H9 (cell line): ENCODE data around the gene ACKR3. TPM values are rescaled to one million over a fixed set of nuclear protein-coding genes. Genes with fewer than 3 reads are reported as not detected.

Experiments
- DNase-seq: peaks from one replicate; pipeline ENCODE4 v3.0.0-alpha.2; 2017
- H2AFZ ChIP-seq: one replicate; pipeline ENCODE4 v1.6.1; 2013; ENCODE audit warnings: mild to moderate bottlenecking, low read length, control low read depth, moderate library complexity
- H2AK5ac ChIP-seq: 2 replicates; pipeline ENCODE4 v1.6.1; 2013; ENCODE audit warnings: low read length, control low read depth, mixed read lengths; ENCODE audit not compliant: insufficient read length
- H2BK120ac ChIP-seq: one replicate; pipeline ENCODE4 v1.6.1; 2013; ENCODE audit warnings: low read depth, mild to moderate bottlenecking, low read length, control low read depth, inconsistent platforms; ENCODE audit not compliant: poor library complexity, severe bottlenecking
- H2BK12ac ChIP-seq: 2 replicates; pipeline ENCODE4 v1.6.1; 2013; ENCODE audit warnings: low read length, control low read depth, mixed read lengths, low read depth; ENCODE audit not compliant: insufficient read length
- H2BK15ac ChIP-seq: 2 replicates; pipeline ENCODE4 v1.6.1; 2013; ENCODE audit warnings: low read depth, low read length, control low read depth
- H2BK20ac ChIP-seq: one replicate; pipeline ENCODE4 v1.6.1; 2013; ENCODE audit warnings: low read depth, mild to moderate bottlenecking, low read length, control low read depth, inconsistent platforms; ENCODE audit not compliant: poor library complexity, severe bottlenecking
- H2BK5ac ChIP-seq: 2 replicates; pipeline ENCODE4 v1.6.1; 2013; ENCODE audit warnings: low read length, control low read depth, mixed read lengths; ENCODE audit not compliant: insufficient read length
- H3K14ac ChIP-seq: 2 replicates; pipeline ENCODE4 v1.6.1; 2013; ENCODE audit warnings: low read length, control low read depth; ENCODE audit not compliant: insufficient read depth
- H3K18ac ChIP-seq: 2 replicates; pipeline ENCODE4 v1.6.1; 2013; ENCODE audit warnings: low read depth, mild to moderate bottlenecking, mixed read lengths, low read length, control low read depth; ENCODE audit not compliant: insufficient read length
- H3K23ac ChIP-seq: 2 replicates; pipeline ENCODE4 v1.6.1; 2013; ENCODE audit warnings: low read length, control low read depth, mixed read lengths, low read depth; ENCODE audit not compliant: insufficient read length
- H3K23me2 ChIP-seq: 2 replicates; pipeline ENCODE4 v1.6.1; 2013; ENCODE audit warnings: low read depth, mild to moderate bottlenecking, mixed read lengths, low read length, control low read depth; ENCODE audit not compliant: insufficient read length, poor library complexity, severe bottlenecking
- H3K27ac ChIP-seq: 2 replicates; pipeline ENCODE4 v1.5.1; 2013; ENCODE audit warnings: low read length, control low read depth, mixed read lengths, low read depth; ENCODE audit not compliant: insufficient read length
- H3K27me3 ChIP-seq: 2 replicates; pipeline ENCODE4 v1.6.1; 2013; ENCODE audit warnings: low read length, control low read depth, inconsistent platforms; ENCODE audit not compliant: insufficient read depth
- H3K4ac ChIP-seq: 2 replicates; pipeline ENCODE4 v1.6.1; 2013; ENCODE audit warnings: low read depth, mild to moderate bottlenecking, control low read depth, inconsistent platforms, low read length, moderate library complexity
- H3K4me1 ChIP-seq: 2 replicates; pipeline ENCODE4 v1.6.1; 2013; ENCODE audit warnings: low read length, control low read depth, inconsistent platforms; ENCODE audit not compliant: insufficient read depth
- H3K4me2 ChIP-seq: 2 replicates; pipeline ENCODE4 v1.6.1; 2013; ENCODE audit warnings: low read length, control low read depth, mixed read lengths; ENCODE audit not compliant: insufficient read length, insufficient read depth
- H3K56ac ChIP-seq: 2 replicates; pipeline ENCODE4 v1.6.1; 2013; ENCODE audit warnings: low read depth, mild to moderate bottlenecking, mixed read lengths, low read length, control low read depth; ENCODE audit not compliant: insufficient read length
- H3K79me1 ChIP-seq: 2 replicates; pipeline ENCODE4 v1.6.1; 2013; ENCODE audit warnings: low read depth, mild to moderate bottlenecking, moderate library complexity, low read length, control low read depth, inconsistent platforms; ENCODE audit not compliant: insufficient read depth, poor library complexity, severe bottlenecking
- H3K79me2 ChIP-seq: 2 replicates; pipeline ENCODE4 v1.6.1; 2013; ENCODE audit warnings: low read length, control low read depth, inconsistent platforms; ENCODE audit not compliant: insufficient read depth
- H3K9ac ChIP-seq: 2 replicates; pipeline ENCODE4 v1.6.1; 2013; ENCODE audit warnings: low read length, control low read depth, mixed read lengths; ENCODE audit not compliant: insufficient read length; ENCODE audit errors: extremely low read depth
- H3K9me3 ChIP-seq: one replicate; pipeline ENCODE4 v1.6.1; 2013; ENCODE audit warnings: low read depth, low read length, inconsistent platforms; ENCODE audit not compliant: control insufficient read depth
- H3T11ph ChIP-seq: one replicate; pipeline ENCODE4 v1.6.1; 2013; ENCODE audit warnings: mild to moderate bottlenecking, low read length, control low read depth, inconsistent platforms
- H4K20me1 ChIP-seq: one replicate; pipeline ENCODE4 v1.6.1; 2013; ENCODE audit not compliant: control insufficient read depth, insufficient read length, insufficient read depth
- H4K5ac ChIP-seq: 2 replicates; pipeline ENCODE4 v1.6.1; 2013; ENCODE audit warnings: low read depth, mild to moderate bottlenecking, mixed read lengths, low read length, control low read depth; ENCODE audit not compliant: insufficient read length
- H4K8ac ChIP-seq: replicated peaks from 2 replicates; pipeline ENCODE4 v1.6.1; 2013; ENCODE audit warnings: low read length, control low read depth, mixed read lengths, low read depth; ENCODE audit not compliant: insufficient read length
- H4K91ac ChIP-seq: 2 replicates; pipeline ENCODE4 v1.6.1; 2013; ENCODE audit warnings: low read depth, mild to moderate bottlenecking, moderate library complexity, mixed read lengths, low read length, control low read depth; ENCODE audit not compliant: insufficient read length
- H3K27ac Mint-ChIP-seq, 3 experiments: 2 replicates in 2 of 3; 3 replicates in 1 of 3; pipeline ENCODE4 v1.8.0; 2020 to 2021; ENCODE audit warnings: mixed read lengths in 3 of 3, mild to moderate bottlenecking in 1 of 3, moderate library complexity in 1 of 3
- H3K27me3 Mint-ChIP-seq: 2 replicates; pipeline ENCODE4 v1.8.0; 2021; ENCODE audit warnings: low read depth, mild to moderate bottlenecking, moderate library complexity, mixed read lengths
- H3K36me3 Mint-ChIP-seq, 3 experiments: 2 replicates in 2 of 3; 3 replicates in 1 of 3; pipeline ENCODE4 v1.8.0; 2020 to 2021; ENCODE audit warnings: low read depth in 3 of 3, mixed read lengths in 3 of 3; ENCODE audit not compliant: insufficient read depth in 1 of 3
- H3K4me1 Mint-ChIP-seq, 2 experiments: 2 replicates each; pipeline ENCODE4 v1.8.0; 2020; ENCODE audit warnings: mixed read lengths in 2 of 2
- H3K4me3 Mint-ChIP-seq, 2 experiments: 2 replicates in 1 of 2; 3 replicates in 1 of 2; pipeline ENCODE4 v1.8.0; 2020 to 2021; ENCODE audit warnings: mild to moderate bottlenecking in 2 of 2, mixed read lengths in 2 of 2, moderate library complexity in 1 of 2
- H3K9me3 Mint-ChIP-seq, 2 experiments: 2 replicates in 1 of 2; 3 replicates in 1 of 2; pipeline ENCODE4 v1.8.0; 2020; ENCODE audit warnings: mild to moderate bottlenecking in 2 of 2, mixed read lengths in 2 of 2, moderate library complexity in 1 of 2
- WGBS: extraction: QIAGEN DNeasy Blood & Tissue Kit; methylation state at CpG from one replicate; pipeline ENCODE4 v1.1.7; 2013; ENCODE audit warnings: missing lambda C conversion rate, low lambda C conversion rate, mixed read lengths; ENCODE audit not compliant: insufficient read length; ENCODE audit errors: extremely low coverage; 5-methylcytosine and 5-hydroxymethylcytosine counted together
- total RNA-seq: library from RNA; stranded (reverse); gene quantifications from 2 replicates; pipeline ENCODE4 v1.2.1, GENCODE V29; 2021
- TF ChIP-seq, protein P1 (sequence below): fragments of 200-600 bp; sonication (generic); conservative IDR thresholded peaks from 3 replicates; pipeline ENCODE4 v1.8.0; 2021; ENCODE audit warnings: antibody characterized with exemption, mild to moderate bottlenecking

Gene ACKR3
- total RNA-seq, 1 experiment from 2014 or later: 0.44 TPM

DNA sequence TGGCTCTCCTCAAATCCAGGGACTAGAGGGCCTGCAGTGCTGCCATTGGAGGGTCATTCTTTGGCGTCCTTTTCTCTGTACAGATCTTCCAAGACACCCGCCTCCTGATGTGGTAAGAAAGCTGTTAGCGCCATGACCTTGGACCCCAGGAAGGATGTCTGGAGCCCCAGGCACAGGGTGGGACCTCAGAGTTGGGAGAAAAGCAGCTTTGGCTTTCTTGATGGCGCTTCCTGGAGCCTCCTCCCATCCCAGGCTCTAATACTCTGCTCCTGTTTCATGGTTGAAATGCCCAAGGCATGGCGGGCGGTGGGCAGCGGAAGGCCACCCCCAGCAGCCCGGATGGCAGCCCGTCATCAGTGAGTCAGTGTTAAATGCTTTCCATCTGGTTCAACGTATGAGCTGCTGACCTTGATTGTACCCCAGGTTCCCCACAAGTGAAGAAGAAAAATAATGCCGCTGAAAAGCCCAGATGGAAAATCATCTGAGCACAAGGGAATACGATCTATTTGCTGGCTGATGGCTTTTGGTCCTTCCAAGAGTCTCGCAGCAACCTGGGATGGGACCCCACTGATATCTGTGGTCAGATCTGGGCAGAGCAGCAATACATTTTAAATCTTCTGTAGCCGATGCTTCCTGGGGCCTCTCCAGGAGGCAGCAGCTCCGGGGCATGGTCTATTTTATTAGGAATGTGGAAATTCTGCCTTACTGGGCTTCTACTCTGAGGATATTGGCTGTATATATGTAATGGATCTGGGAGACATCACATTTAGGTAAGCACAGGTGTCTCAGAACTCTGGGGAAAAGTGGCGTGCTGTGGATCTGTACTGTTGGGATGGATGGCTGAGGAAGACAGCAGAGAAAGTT, 15.1 kb downstream of the ACKR3 start:
- Histone ChIP-seq H4K20me1 (no peaks in the 10 kb centered on the region), H2BK5ac (no peak overlapping the region), H3K14ac (no peak overlapping the region), H2BK120ac (no peak overlapping the region), H2BK20ac (no peak overlapping the region), H3K9me3 (no peaks in the 10 kb centered on the region), H3K23me2 (no peaks in the 10 kb centered on the region), H3K4me1 (no peaks in the 10 kb centered on the region), H3T11ph (no peak overlapping the region), H3K27ac (no peak overlapping the region), H3K79me2 (no peaks in the 10 kb centered on the region), H3K27me3 (no peaks in the 10 kb centered on the region), H3K79me1 (no peaks in the 10 kb centered on the region), H3K23ac (no peak overlapping the region), H3K56ac (no peak overlapping the region), H2BK12ac (no peak overlapping the region), H2BK15ac (no peak overlapping the region), H3K18ac (no peak overlapping the region), H4K5ac (no peak overlapping the region), H4K8ac (no peak overlapping the region), H2AFZ (no peak overlapping the region), H2AK5ac (no peak overlapping the region), H3K4ac (no peak overlapping the region), H3K4me2 (no peak overlapping the region), H3K9ac (no peak overlapping the region), H4K91ac (no peak overlapping the region)
- no CpG with 5 or more reads among the region's 16 CpGs for WGBS
- Mint-ChIP-seq H3K27ac (no peak overlapping the region; a peak in 1 of 7 replicates), H3K4me1 (peaks cover 5 to 6% of the 10 kb centered on the region in 2 experiments), H3K4me3 (no peak overlapping the region), H3K27me3 (peaks cover 3% of the 10 kb centered on the region), H3K9me3 (no peaks in the 10 kb centered on the region; a peak in 1 of 5 replicates), H3K36me3 (peaks cover 2 to 12% (median 10%) of the 10 kb centered on the region in 3 experiments; a peak in 5 of 7 replicates)
- DNase-seq: no peak
- TF ChIP-seq, protein P1, sequence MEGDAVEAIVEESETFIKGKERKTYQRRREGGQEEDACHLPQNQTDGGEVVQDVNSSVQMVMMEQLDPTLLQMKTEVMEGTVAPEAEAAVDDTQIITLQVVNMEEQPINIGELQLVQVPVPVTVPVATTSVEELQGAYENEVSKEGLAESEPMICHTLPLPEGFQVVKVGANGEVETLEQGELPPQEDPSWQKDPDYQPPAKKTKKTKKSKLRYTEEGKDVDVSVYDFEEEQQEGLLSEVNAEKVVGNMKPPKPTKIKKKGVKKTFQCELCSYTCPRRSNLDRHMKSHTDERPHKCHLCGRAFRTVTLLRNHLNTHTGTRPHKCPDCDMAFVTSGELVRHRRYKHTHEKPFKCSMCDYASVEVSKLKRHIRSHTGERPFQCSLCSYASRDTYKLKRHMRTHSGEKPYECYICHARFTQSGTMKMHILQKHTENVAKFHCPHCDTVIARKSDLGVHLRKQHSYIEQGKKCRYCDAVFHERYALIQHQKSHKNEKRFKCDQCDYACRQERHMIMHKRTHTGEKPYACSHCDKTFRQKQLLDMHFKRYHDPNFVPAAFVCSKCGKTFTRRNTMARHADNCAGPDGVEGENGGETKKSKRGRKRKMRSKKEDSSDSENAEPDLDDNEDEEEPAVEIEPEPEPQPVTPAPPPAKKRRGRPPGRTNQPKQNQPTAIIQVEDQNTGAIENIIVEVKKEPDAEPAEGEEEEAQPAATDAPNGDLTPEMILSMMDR: no peak
